Adipocyte (in vitro differentiated cells): ENCODE data around the gene SLCO3A1.

Experiments used
- DNase-seq: peaks from one replicate; pipeline ENCODE4 v3.0.0-alpha.2; 2015; ENCODE audit warnings: low read depth
- H3K27me3 ChIP-seq: replicated peaks from 2 replicates; pipeline ENCODE4 v1.7.0; 2013; ENCODE audit warnings: mild to moderate bottlenecking, low read length, moderate library complexity; ENCODE audit not compliant: control insufficient read depth, insufficient read depth
- H3K36me3 ChIP-seq: 2 replicates; pipeline ENCODE4 v1.7.0; 2013; ENCODE audit warnings: low read length, mild to moderate bottlenecking, moderate library complexity; ENCODE audit not compliant: control insufficient read depth, insufficient read depth, severe bottlenecking
- H3K4me1 ChIP-seq: 2 replicates; pipeline ENCODE4 v1.7.0; 2013; ENCODE audit warnings: mild to moderate bottlenecking, low read length, moderate library complexity; ENCODE audit not compliant: control insufficient read depth, insufficient read depth
- H3K4me3 ChIP-seq: 2 replicates; pipeline ENCODE4 v1.7.0; 2013; ENCODE audit warnings: mild to moderate bottlenecking, low read length, moderate library complexity
- H3K9ac ChIP-seq: 2 replicates; pipeline ENCODE4 v1.7.0; 2013; ENCODE audit warnings: mild to moderate bottlenecking, low read length, moderate library complexity
- H3K9me3 ChIP-seq: 2 replicates; pipeline ENCODE4 v1.7.0; 2013; ENCODE audit warnings: mild to moderate bottlenecking, low read length, moderate library complexity; ENCODE audit not compliant: control insufficient read depth

Gene SLCO3A1

GRCh38 chr15:91872356-91873137, 19.0 kb downstream of the SLCO3A1 start:
- DNase-seq = no peak
- Histone ChIP-seq H3K27me3 (no peaks in the 10 kb centered on the region), H3K9ac (no peak overlapping the region), H3K4me1 (peaks cover 19% of the 10 kb centered on the region), H3K4me3 (no peak overlapping the region), H3K36me3 (no peaks in the 10 kb centered on the region), H3K9me3 (no peaks in the 10 kb centered on the region)

- H3K4me1 ChIP-seq = peaks cover 14% of the 10 kb centered on the region
- H3K4me3 ChIP-seq = no peak overlapping the region
- no peaks in the 10 kb centered on the region for H3K9me3 ChIP-seq
- no peak for DNase-seq
- H3K9ac ChIP-seq = no peak overlapping the region
- no peaks in the 10 kb centered on the region for H3K36me3 ChIP-seq
- no peaks in the 10 kb centered on the region for H3K27me3 ChIP-seq
Measured at GRCh38 chr15:91873138-91873536, 19.6 kb downstream of the SLCO3A1 start.

GRCh38 chr15:91874171-91874570, 20.7 kb downstream of the SLCO3A1 start:
- Histone ChIP-seq H3K36me3 (no peaks in the 10 kb centered on the region), H3K27me3 (no peaks in the 10 kb centered on the region), H3K4me1 (peaks cover 8% of the 10 kb centered on the region), H3K4me3 (no peak overlapping the region), H3K9me3 (no peaks in the 10 kb centered on the region), H3K9ac (no peak overlapping the region)
- no peak for DNase-seq

GRCh38 chr15:91874992-91875660, 21.6 kb downstream of the SLCO3A1 start:
- Histone ChIP-seq H3K27me3 (no peaks in the 10 kb centered on the region), H3K36me3 (no peaks in the 10 kb centered on the region), H3K9me3 (no peaks in the 10 kb centered on the region), H3K9ac (no peak overlapping the region), H3K4me1 (peaks cover 3% of the 10 kb centered on the region), H3K4me3 (no peak overlapping the region)
- DNase-seq = no peak

- no peaks in the 10 kb centered on the region for H3K9me3 ChIP-seq
- no peak for DNase-seq
- peaks cover 3% of the 10 kb centered on the region for H3K4me1 ChIP-seq
Measured at GRCh38 chr15:91876187-91876586, 22.7 kb downstream of the SLCO3A1 start.

GRCh38 chr15:91878319-91878870, 24.9 kb downstream of the SLCO3A1 start:
- H3K36me3 ChIP-seq = no peaks in the 10 kb centered on the region
- H3K9ac ChIP-seq = no peak overlapping the region
- peaks cover 3% of the 10 kb centered on the region for H3K4me1 ChIP-seq
- no peaks in the 10 kb centered on the region for H3K9me3 ChIP-seq
- DNase-seq = no peak
- H3K4me3 ChIP-seq = no peak overlapping the region
- no peaks in the 10 kb centered on the region for H3K27me3 ChIP-seq

More at GRCh38 chr15:91876187-91876586, 22.7 kb downstream of the SLCO3A1 start:
- Histone ChIP-seq H3K4me3 (no peak overlapping the region), H3K36me3 (no peaks in the 10 kb centered on the region), H3K27me3 (no peaks in the 10 kb centered on the region), H3K9ac (no peak overlapping the region)

- Histone ChIP-seq H3K4me3 (no peak overlapping the region), H3K27me3 (no peaks in the 10 kb centered on the region), H3K9ac (no peak overlapping the region), H3K4me1 (peaks cover 3% of the 10 kb centered on the region), H3K36me3 (no peaks in the 10 kb centered on the region), H3K9me3 (no peaks in the 10 kb centered on the region)
- no peak for DNase-seq
Measured at GRCh38 chr15:91879158-91879557, 25.6 kb downstream of the SLCO3A1 start.

GRCh38 chr15:91880373-91880772, 26.9 kb downstream of the SLCO3A1 start:
- Histone ChIP-seq H3K27me3 (no peaks in the 10 kb centered on the region), H3K9ac (no peak overlapping the region), H3K9me3 (no peaks in the 10 kb centered on the region), H3K4me1 (peaks cover 3% of the 10 kb centered on the region), H3K36me3 (no peaks in the 10 kb centered on the region), H3K4me3 (no peak overlapping the region)
- DNase-seq = no peak

- Histone ChIP-seq H3K9me3 (no peaks in the 10 kb centered on the region), H3K36me3 (no peaks in the 10 kb centered on the region), H3K4me1 (peaks cover 3% of the 10 kb centered on the region), H3K4me3 (no peak overlapping the region), H3K27me3 (no peaks in the 10 kb centered on the region), H3K9ac (no peak overlapping the region)
- DNase-seq = no peak
Measured at GRCh38 chr15:91881569-91882297, 28.2 kb downstream of the SLCO3A1 start.

GRCh38 chr15:91882858-91883586, 29.5 kb downstream of the SLCO3A1 start:
- DNase-seq = no peak
- Histone ChIP-seq H3K27me3 (no peaks in the 10 kb centered on the region), H3K4me1 (peaks cover 10% of the 10 kb centered on the region), H3K4me3 (no peak overlapping the region), H3K9ac (no peak overlapping the region), H3K36me3 (no peaks in the 10 kb centered on the region), H3K9me3 (no peaks in the 10 kb centered on the region)
